ENCODE measurements around the gene MUC5AC. TPM values are rescaled to one million over a fixed set of nuclear protein-coding genes. Genes with fewer than 3 reads are reported as not detected.

The MUC5AC gene
- total RNA-seq, 2 experiments from 2014 or later: not detected

DNA sequence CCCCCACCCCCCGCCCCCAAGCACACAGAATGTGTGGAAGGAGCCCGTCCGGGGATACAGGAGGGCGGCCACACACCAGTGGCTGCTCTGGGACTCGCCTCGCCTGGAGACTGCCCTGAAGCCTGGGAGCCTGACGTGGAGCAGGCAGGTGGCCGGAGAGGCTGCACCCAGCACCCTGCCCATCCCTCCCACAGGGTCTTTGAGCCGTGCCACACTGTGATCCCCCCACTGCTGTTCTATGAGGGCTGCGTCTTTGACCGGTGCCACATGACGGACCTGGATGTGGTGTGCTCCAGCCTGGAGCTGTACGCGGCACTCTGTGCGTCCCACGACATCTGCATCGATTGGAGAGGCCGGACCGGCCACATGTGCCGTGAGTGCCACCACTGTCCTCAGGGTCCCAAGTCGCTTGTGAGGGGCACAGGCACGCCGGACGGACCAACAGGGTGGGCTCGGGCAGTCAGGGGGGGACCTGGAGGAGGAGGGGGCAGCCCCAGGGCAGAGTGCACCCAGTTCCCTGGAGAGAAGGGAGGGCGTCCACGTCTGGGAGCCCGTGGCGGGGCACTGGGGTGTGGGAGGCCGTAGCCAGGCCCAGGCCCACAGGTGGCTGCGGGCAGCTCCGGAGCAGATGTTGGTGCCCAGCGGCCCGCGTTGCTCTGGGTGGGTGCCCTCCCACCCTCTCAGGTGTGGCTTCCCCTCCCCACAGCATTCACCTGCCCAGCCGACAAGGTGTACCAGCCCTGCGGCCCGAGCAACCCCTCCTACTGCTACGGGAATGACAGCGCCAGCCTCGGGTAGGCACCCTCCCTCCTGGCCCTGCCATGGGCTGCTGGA lies 38.1 kb downstream of the MUC5AC start:
- H3K4me2 ChIP-seq (ENCODE audit: low read length): no peak overlapping the region
- no peaks in the 10 kb centered on the region for H3K79me2 ChIP-seq (ENCODE audit: insufficient read depth, low read depth, low read length)
- no peaks in the 10 kb centered on the region for H4K20me1 ChIP-seq (ENCODE audit: insufficient read depth, low read length)
- intact Hi-C loops (cut with micrococcal nuclease; ENCODE audit: unreplicated experiment): no loop called here
- H3K9me2 ChIP-seq (ENCODE audit: insufficient read depth, low read length): no peaks in the 10 kb centered on the region
- ChIA-PET POLR2A (no interaction called here), CTCF (ENCODE audit: unreplicated experiment) (no interaction called here)
- H3K36me3 ChIP-seq (ENCODE audit: insufficient read depth, low read length): no peaks in the 10 kb centered on the region
- H3K4me1 ChIP-seq (ENCODE audit: insufficient read depth, low read length, poor library complexity, severe bottlenecking): no peaks in the 10 kb centered on the region
- BruUV-seq (replicated peaks): no TSS peak
- no peak overlapping the region for H3K4me3 ChIP-seq (ENCODE audit: low read depth, low read length, poor library complexity, severe bottlenecking)
- H3K27ac ChIP-seq (ENCODE audit: low read depth, low read length, poor library complexity, severe bottlenecking): no peak overlapping the region
- H3K9me3 ChIP-seq (ENCODE audit: low read length): no peaks in the 10 kb centered on the region
- H2AFZ ChIP-seq (ENCODE audit: low read length): no peak overlapping the region
- TF ChIP-seq, protein P1, sequence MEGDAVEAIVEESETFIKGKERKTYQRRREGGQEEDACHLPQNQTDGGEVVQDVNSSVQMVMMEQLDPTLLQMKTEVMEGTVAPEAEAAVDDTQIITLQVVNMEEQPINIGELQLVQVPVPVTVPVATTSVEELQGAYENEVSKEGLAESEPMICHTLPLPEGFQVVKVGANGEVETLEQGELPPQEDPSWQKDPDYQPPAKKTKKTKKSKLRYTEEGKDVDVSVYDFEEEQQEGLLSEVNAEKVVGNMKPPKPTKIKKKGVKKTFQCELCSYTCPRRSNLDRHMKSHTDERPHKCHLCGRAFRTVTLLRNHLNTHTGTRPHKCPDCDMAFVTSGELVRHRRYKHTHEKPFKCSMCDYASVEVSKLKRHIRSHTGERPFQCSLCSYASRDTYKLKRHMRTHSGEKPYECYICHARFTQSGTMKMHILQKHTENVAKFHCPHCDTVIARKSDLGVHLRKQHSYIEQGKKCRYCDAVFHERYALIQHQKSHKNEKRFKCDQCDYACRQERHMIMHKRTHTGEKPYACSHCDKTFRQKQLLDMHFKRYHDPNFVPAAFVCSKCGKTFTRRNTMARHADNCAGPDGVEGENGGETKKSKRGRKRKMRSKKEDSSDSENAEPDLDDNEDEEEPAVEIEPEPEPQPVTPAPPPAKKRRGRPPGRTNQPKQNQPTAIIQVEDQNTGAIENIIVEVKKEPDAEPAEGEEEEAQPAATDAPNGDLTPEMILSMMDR (conservative IDR thresholded peaks at IDR 0.05; ENCODE audit: low read length): no peak
- TF ChIP-seq EZH2phosphoT487 (IDR thresholded peaks at IDR 0.05; ENCODE audit: borderline replicate concordance, low read depth, low read length): no peak
- no peak for DNase-seq (ENCODE audit: low spot score)

DNA sequence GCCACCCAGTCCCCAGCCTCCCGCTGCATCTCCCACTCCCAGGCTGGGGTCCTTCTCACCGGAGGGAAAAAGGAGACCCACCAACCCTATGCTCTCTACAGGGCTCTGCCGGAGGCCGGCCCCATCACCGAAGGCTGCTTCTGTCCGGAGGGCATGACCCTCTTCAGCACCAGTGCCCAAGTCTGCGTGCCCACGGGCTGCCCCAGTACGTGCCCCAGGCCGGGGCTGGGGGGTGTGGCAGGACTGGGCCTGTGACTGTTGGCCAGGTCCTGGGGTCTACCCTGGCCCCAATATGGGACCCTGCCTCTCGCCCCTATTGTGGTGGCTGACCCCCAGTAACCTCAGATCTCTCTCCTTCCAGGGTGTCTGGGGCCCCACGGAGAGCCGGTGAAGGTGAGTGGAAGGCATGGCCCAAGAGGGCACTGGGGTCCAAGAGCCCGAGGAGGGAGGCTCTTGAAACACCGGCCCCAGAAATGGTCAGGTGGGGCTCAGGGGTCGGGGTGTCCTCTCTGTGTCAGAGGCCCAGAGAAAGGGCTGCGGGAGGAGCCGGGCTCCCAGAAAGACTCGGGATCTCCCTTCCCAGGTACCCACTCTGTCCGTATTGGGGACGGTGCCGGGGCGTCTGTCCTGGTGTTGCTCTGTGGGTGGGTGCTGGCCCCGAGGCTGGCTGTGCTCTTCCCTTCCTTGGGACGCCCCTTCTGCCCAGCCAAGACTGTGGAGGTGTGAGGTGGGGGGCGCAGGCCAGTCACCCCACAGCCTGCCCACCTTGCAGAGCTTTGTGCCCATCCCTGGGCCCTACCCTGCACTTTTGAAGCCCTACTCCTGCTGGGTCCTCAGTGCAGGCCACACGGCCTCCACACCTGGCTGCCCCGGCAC lies 39.0 kb downstream of the MUC5AC start:
- Histone ChIP-seq H3K36me3 (ENCODE audit: insufficient read depth, low read length) (no peaks in the 10 kb centered on the region), H3K4me1 (ENCODE audit: insufficient read depth, low read length, poor library complexity, severe bottlenecking) (no peaks in the 10 kb centered on the region), H2AFZ (ENCODE audit: low read length) (no peak overlapping the region), H3K27ac (ENCODE audit: low read depth, low read length, poor library complexity, severe bottlenecking) (no peak overlapping the region), H3K79me2 (ENCODE audit: insufficient read depth, low read depth, low read length) (no peaks in the 10 kb centered on the region), H3K9me3 (ENCODE audit: low read length) (no peaks in the 10 kb centered on the region), H3K9me2 (ENCODE audit: insufficient read depth, low read length) (no peaks in the 10 kb centered on the region), H4K20me1 (ENCODE audit: insufficient read depth, low read length) (no peaks in the 10 kb centered on the region), H3K4me2 (ENCODE audit: low read length) (no peak overlapping the region), H3K4me3 (ENCODE audit: low read depth, low read length, poor library complexity, severe bottlenecking) (no peak overlapping the region)
- DNase-seq (ENCODE audit: low spot score): no peak
- ChIA-PET POLR2A (no interaction called here), CTCF (ENCODE audit: unreplicated experiment) (no interaction called here)
- no TSS peak for BruUV-seq (replicated peaks)
- TF ChIP-seq, protein P1 (conservative IDR thresholded peaks at IDR 0.05; ENCODE audit: low read length): no peak
- intact Hi-C loops (cut with micrococcal nuclease; ENCODE audit: unreplicated experiment): no loop called here

Measured in OCI-LY7 (cell line).